Non-pigmented ciliary epithelial cell (primary cell): ENCODE data around the gene CACNA1D.
"Not testable (repeated sequence)": the region's sequence is repeated elsewhere in the genome, so short reads cannot be mapped to it uniquely, and the experiment has no call there.

Experiments
- DNase-seq: peaks from one replicate; pipeline ENCODE4 v3.0.0-alpha.2; 2010; ENCODE audit warnings: low read depth

The CACNA1D gene

DNA sequence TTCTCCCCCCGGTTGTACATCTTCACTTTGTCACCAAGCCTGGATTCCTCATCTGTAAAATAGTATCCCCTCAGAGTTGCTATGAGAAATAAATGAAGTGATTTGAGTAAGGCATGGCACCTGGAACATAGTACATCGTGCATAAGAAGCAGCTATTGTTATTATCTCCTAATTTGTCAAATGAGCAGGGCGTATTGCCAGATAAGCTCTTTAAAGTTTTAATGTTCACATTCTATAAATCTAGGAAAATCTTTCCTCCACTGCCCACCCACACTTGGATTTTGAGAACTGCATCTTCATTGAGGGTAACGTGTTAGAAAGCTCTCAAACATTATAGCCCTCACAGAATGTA, 32.3 kb downstream of the CACNA1D start:
- DNase-seq = no peak

DNA sequence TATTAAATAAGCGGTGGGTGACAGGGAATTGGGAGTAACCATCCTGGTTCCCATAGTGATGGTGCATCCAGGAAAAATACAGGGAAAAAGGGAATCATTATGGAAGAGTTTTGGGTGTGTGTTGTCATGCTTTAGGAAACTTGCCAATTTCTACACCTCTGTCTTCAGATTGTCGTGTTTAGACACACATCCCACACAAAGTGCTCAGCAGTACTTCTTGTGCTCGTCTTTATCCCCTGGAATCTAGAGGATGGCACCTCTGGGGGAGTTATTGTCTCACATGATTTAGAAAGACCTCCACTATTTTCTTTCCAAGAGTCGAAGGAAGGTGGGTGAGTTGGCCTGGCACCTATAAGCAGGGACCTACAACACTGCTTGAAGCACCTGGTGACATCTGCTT, 35.8 kb downstream of the CACNA1D start:
- DNase-seq = no peak

DNA sequence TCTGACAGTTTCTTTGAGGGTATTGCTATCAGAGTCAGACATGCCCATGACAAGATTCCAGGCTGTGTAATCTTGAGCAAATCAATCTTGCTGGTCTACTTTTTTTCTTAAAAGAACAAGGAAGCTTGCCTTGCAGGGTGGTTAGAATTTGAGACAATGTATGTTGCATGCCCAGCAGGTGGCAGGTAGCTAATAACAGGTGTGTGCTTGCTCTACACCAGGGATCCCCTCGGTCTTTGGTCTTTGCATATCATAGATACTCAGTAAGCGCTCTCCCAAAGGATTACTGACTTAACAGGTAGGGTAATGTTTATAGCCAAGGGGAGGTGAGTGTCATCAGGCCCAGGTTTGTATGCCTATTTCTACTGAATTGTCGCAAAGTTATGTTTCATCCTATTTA, 37.3 kb downstream of the CACNA1D start:
- DNase-seq = no peak

DNA sequence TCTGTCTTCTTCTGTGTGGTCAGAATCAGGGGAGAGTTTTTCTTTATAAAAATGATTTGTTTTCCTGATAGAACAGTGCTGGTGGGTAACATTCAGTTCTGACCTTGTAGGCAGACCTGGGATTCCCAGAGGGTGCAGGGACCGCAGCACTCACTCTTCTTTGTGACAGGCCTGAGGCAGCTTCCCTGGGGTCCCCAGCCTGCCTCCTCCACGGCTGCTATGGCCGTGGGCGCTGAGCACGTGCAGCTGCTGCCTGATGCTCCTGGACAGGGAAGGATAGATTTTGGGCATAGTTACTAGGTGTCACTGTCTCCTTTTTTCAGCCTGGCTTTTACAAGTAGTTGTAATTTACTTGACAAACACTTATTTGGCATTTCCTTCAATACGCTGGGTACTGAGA, 39.1 kb downstream of the CACNA1D start:
- no peak for DNase-seq

DNA sequence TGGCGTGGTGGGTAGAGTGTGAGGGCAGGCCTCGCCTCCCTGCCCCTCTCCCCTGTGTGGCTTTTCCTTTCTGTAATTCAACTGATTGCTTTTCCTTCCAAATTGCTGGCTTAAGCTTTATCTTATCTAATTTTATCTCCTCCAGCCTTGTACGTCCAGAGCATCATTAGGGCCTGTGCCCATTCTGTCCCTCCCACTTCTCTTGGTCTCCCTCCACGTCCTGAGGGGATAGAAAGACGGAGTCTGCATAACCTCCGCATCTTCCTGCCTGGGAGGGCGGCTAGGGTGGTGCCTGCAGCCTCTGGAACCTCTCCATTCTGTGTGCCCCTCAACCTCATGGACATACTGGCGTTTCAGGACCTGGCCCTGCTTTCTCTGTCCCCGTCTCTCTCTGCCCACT, 39.8 kb downstream of the CACNA1D start:
- no peak for DNase-seq

DNA sequence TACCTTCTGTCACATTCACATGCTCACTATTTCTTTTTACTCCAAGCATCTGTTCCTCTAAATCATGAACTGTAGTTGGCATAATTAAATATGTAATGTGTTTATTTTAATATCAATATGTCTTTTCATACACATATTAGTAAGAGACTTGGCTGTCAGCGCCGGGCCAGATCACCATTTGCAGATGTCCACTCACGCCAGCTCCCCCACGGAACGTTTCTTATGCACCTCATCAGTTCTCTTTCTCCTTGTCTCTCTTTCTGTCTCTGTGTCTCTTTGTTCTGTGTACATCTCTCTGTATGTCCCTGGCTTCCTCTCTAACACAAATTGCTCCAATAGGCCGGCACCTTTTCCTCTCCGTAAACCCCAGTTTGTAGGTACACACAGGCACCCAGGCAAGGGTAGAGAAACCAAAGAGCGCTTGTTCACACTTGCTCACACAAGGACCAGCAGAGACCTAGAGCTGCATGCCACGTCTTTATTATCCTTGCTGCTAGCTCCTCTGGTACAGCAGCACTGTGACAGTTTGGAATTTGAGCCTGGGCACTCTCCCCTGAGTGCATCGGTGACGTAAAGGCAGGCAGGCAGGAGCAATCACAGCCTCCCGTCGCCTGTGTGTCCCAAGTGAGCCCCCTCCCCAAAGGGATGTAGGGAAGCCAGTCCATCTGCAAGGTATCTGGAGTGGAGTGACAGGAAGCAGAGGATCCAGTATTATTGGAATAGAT, 40.4 kb downstream of the CACNA1D start:
- DNase-seq = no peak

DNA sequence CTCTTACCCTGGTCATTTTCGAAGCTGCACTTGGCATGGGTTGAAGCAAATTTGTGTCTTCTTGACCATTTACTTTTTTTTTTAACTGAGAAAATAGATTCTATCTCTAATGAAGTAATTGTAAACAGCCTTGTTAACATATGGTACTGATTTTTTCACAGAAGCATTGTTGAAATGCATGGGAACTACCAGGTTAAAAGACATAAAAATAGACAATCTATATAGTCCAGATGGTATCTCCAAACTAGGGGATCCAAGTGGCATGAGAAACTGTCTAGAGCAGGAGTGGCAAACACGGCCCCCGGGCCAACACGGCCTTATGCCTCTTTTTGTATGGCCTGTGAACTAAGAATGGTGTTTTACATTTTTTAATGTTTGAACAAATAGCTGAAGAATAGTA, 41.9 kb downstream of the CACNA1D start:
- no peak for DNase-seq

GRCh38 chr3:53544357-53544756, 49.9 kb downstream of the CACNA1D start:
- no peak for DNase-seq

DNA sequence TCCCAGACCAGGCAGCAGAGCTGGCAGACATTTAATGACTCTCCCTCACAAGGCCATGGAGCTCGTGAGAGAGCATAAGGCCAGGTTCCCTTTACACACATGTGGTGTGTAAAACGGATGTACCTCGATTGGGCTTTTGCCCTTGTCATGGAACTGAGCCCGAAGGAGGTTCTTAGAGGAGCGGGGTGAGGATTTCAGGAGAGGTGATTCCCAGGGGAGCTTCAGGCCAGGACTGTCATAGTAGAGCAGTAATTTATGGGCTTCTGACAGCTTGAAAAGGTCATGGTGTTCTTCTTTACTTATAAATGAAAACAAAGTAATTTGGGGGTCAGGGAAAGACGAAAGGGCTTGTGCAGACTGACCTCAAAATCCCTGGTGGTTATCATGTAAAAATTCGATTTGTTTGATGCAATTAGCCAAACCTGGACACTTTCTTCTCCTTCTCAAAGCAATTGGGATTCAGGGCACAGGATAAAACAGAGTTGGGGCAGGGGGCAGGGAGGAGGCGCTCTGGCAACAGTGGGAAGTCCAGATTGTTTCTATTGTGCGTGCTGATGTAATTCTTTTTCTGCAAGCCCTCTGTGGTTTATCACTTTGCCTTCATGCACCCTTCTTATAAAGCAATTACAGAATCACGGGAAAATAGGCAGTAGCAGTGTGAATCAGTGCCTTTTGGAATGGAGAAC, 51.0 kb downstream of the CACNA1D start:
- no peak for DNase-seq

DNA sequence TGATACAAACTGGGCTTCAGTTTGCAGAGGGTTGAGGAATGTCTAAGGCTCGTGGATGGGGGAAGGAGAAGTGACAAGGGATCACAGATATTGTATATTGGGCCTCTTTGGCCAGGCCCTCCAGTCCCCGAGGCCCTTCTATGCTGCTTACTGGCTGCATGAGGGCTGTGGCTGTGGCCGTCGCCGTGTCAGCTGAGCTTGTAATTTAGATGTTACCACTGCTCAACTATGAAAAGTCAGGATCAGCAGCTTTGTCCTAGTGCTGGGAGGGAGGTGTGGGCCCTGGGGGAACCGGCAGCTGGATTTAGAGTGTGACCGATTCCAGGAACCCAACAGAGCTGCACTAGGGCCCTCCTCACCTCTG, 51.6 kb downstream of the CACNA1D start:
- no peak for DNase-seq

GRCh38 chr3:53547327-53547726, 52.9 kb downstream of the CACNA1D start:
- no peak for DNase-seq

DNA sequence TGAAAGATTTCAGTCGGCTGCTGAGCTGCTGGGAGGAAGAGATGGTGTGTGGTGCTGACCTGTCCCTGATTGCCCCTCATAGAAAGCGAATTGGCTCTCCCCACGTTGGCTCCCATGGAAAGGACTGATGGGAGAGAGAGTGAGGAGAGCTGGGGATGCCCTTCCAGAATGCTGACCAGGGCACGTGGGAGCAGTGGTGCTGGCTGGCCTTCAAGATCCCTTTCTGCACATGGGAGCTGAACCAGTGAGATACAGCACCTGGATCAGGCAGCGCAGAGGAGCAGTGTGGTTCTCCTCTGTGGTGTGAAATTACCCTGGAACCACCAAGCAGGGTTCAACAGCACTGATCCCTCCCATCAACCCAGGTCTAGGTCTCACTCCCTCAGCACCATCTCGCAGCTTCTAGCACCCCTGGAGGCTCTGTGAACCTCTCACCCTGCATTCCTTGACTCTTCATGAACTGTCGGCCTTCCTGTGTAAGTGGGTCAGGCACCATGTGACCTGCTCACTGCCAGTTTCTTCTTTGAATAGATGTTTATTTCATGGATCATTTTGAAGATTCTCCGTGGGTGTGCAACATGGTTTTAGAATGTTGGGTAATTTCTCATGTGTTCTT, 55.7 kb downstream of the CACNA1D start:
- DNase-seq = no peak

- DNase-seq = no peak
These were observed 56.9 kb downstream of the CACNA1D start for GRCh38 chr3:53551324-53551723.

DNA sequence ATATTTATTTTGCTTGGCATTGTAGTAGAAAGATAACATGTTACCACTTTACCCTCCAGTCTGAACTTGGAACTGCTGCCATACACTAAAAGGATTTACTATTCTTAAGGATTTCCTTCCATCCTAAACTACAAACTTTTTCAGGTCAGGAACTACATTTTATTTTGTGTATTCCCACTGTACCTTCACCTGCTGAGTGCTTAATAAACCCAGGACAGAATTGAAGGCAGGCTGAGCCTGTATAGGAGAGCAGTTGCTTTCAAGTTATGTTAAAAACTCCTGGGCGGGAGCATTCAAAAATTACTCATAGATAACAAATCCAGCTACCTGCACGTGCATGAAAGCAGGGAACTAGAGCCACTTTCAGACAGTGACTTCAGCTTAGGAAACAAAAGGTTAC, 58.3 kb downstream of the CACNA1D start:
- no peak for DNase-seq

- no peak for DNase-seq
These were observed 58.8 kb downstream of the CACNA1D start for GRCh38 chr3:53553200-53553599.

DNA sequence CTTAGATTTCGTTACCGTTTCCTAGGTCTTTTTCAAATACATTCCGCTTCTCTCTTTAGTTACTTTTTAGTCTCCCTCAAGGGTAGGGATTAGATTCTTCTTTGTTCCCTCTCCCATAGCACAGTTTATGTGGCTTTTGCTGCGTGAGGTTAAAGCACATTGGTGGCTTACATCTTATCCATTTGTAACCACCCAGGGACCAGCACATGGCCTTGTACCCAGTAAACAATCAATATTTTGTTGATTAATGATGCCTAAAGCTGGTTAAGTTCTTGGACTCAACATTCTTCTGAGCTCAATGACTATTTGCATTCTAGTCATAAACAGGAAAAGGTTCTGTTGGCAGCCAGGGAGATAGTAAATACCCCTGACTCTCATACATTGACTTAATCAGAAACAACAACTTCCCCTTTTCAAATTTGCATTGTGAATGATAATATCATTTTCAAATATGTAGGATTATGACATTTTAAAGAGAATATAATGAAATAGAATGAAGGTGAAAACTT, 60.2 kb downstream of the CACNA1D start:
- DNase-seq = no peak

DNA sequence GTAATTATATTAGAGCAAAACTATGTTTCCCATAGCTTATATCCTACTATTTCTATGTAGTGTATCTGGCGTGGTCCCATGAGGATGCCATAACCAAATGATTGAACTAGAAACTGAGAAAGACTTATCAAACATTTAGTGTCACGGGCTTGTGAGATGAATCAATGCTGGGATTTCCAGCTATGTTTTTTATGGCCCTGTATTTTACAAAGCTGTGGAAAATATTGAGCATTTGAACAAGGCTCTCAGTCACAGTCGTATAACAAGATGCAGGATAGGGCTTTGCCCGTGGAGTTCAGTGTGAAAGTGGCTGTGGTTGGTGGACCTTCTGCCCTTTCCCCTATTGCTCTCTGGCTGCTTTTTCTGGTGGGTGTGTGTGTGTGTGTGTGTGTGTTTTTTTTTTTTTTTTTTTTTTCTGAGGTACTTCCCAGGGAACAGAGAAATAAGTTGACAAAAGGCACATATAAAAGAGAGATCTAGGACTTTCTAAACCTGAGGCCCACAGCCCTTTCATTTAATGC, 60.7 kb downstream of the CACNA1D start:
- DNase-seq = no peak

DNA sequence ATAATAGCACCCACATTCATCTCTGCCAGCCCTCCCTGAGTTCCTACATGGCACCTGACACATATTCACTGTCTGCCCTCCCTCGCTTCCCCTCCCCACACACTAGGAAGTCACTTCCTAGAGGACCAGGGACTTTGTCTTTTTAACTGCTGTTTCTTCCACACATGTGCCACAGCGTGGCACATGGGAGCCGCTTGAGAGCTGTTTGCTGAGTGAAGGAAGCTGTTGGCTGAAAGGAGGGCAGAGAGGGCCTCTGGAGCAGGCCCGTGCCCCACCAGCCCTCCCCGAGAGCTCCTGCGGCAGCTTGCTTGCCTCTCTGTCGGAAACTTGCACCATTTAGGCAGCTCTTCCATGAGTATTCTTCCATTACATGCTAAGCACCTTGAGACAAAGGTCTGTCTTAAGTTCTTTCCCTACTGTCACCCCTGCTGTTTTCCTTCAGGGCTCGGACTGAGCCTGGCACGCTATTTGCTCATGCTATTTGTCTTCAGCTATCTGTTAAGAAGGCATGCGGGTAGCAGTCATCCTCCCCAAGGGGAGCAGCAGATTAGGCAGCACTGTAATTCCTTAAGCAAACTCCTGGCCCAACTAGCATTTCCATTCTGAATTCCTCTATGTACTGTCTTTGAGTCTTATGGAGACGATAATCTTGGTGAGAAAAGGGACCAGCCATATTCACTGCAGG, 72.2 kb downstream of the CACNA1D start:
- DNase-seq = no peak

DNA sequence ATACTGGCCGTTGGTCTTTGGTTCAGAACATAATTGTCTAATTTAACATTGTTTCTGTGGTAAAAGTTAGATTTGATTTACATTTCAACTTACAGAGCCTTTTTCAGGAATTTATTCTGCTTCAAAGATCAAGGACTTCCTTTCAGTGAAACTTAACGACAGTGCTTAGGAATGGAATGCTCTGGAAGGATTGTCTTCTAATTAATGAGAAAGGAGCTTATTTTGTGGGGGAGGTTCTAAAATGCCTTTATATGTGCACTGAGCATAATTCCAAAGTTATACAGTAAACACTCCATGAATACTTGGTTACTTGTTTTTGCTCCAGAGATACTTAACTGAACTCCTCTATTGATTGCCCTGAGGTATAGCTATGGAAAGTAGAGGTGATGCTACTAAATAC, 75.7 kb downstream of the CACNA1D start:
- DNase-seq = no peak

DNA sequence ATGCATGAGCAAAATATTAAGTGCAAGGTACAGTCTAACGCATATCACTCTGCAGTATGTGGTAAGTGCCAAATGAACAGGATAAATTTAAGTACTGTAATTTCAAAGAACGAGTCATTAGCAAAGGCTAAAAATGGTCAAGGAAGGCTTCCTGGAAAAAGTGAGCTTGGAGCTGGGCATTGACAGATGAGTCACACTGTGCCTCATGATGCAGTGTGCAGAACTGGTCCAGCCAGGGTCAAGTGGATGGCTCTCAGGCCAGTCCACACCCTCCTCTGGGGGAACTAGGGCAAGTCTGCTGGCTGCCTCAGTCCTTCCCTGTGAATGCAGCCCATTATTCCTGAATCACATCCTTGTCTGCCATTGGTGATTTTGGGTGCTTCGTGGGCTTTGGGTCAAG, 76.3 kb downstream of the CACNA1D start:
- DNase-seq = no peak

GRCh38 chr3:53571264-53571663, 76.9 kb downstream of the CACNA1D start:
- DNase-seq = no peak

GRCh38 chr3:53572184-53572583, 77.8 kb downstream of the CACNA1D start:
- not testable (repeated sequence) for DNase-seq

DNA sequence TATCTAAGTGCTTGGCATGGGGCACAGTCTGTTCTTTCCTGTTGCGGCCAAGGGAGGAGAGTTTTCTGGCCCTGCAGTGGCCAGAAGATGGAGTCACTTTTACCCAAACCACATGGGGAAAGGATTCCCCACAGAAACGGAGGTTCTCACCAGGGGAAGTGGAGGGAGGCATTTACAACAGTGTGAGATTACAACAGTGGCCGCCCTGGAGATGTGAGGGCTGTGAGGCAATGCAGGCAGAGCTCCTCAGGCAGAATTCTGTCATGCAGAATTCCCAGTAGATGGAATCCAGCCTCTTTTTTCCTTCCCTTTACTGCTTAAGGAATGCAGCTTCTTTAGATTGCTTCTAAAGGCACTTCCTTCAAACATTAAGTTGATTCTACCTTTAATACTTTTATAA, 83.1 kb downstream of the CACNA1D start:
- no peak for DNase-seq
